DOHH2 (cell line): Measurements from ENCODE around the gene OGFOD3.

Experiments used
- H3F3A ChIP-seq: fragments of 200-600 bp; sonication (generic), shearing (Covaris generic); 2 replicates; pipeline ENCODE4 v1.6.0; 2016; ENCODE audit warnings: antibody characterized with exemption, mild to moderate bottlenecking; ENCODE audit not compliant: control insufficient read depth, insufficient read depth
- H3K27ac ChIP-seq: fragments of 200-600 bp; sonication (generic); 2 replicates; pipeline ENCODE4 v1.5.1; 2014; ENCODE audit warnings: low read depth, mild to moderate bottlenecking, low read length, moderate library complexity
- H3K27me3 ChIP-seq: fragments of 200-600 bp; sonication (generic); 2 replicates; pipeline ENCODE4 v1.6.1; 2014; ENCODE audit warnings: mild to moderate bottlenecking, low read length, mixed read lengths; ENCODE audit not compliant: control insufficient read depth
- H3K36me3 ChIP-seq: fragments of 200-600 bp; sonication (generic); 2 replicates; pipeline ENCODE4 v1.6.1; 2014; ENCODE audit warnings: mild to moderate bottlenecking, low read length, moderate library complexity, mixed read lengths; ENCODE audit not compliant: control insufficient read depth
- H3K4me1 ChIP-seq: fragments of 200-600 bp; sonication (generic); 2 replicates; pipeline ENCODE4 v1.6.1; 2014; ENCODE audit warnings: mild to moderate bottlenecking, low read length, mixed read lengths; ENCODE audit not compliant: control insufficient read depth
- H3K4me2 ChIP-seq: fragments of 200-600 bp; sonication (generic); 2 replicates; pipeline ENCODE4 v1.6.0; 2014; ENCODE audit warnings: mild to moderate bottlenecking, low read length, moderate library complexity
- H3K4me3 ChIP-seq: fragments of 200-600 bp; sonication (generic); 2 replicates; pipeline ENCODE4 v1.5.1; 2014; ENCODE audit warnings: mild to moderate bottlenecking, low read length, mixed read lengths
- H3K79me2 ChIP-seq: fragments of 200-600 bp; sonication (generic); 2 replicates; pipeline ENCODE4 v1.6.1; 2014; ENCODE audit warnings: mild to moderate bottlenecking, low read length, mixed read lengths; ENCODE audit not compliant: control insufficient read depth
- H3K9me2 ChIP-seq: fragments of 200-600 bp; sonication (generic); replicated peaks from 2 replicates; pipeline ENCODE4 v1.6.1; 2014; ENCODE audit warnings: mild to moderate bottlenecking, low read length, mixed read lengths; ENCODE audit not compliant: control insufficient read depth
- H3K9me3 ChIP-seq: fragments of 200-600 bp; sonication (generic); 2 replicates; pipeline ENCODE4 v1.6.1; 2014; ENCODE audit warnings: antibody characterized with exemption, low read length, mixed read lengths; ENCODE audit not compliant: control insufficient read depth, insufficient read depth
- H4K20me1 ChIP-seq: fragments of 200-600 bp; sonication (generic); 2 replicates; pipeline ENCODE4 v1.6.0; 2014; ENCODE audit warnings: low read depth, mild to moderate bottlenecking, antibody characterized with exemption, low read length, moderate library complexity; ENCODE audit not compliant: control insufficient read depth, insufficient read depth
- EZH2phosphoT487 ChIP-seq: fragments of 200-600 bp; sonication (generic); IDR thresholded peaks from 2 replicates; pipeline ENCODE4 v1.6.1; 2017; ENCODE audit warnings: borderline replicate concordance, mild to moderate bottlenecking, antibody characterized with exemption, low read length, moderate library complexity, mixed read lengths
- TF ChIP-seq, protein P1 (sequence below): fragments of 200-600 bp; sonication (generic); IDR thresholded peaks from one replicate; pipeline ENCODE4 v1.5.1; 2014; ENCODE audit warnings: antibody characterized with exemption, mild to moderate bottlenecking, low read depth, low read length; ENCODE audit not compliant: poor library complexity, severe bottlenecking

OGFOD3 gene

DNA sequence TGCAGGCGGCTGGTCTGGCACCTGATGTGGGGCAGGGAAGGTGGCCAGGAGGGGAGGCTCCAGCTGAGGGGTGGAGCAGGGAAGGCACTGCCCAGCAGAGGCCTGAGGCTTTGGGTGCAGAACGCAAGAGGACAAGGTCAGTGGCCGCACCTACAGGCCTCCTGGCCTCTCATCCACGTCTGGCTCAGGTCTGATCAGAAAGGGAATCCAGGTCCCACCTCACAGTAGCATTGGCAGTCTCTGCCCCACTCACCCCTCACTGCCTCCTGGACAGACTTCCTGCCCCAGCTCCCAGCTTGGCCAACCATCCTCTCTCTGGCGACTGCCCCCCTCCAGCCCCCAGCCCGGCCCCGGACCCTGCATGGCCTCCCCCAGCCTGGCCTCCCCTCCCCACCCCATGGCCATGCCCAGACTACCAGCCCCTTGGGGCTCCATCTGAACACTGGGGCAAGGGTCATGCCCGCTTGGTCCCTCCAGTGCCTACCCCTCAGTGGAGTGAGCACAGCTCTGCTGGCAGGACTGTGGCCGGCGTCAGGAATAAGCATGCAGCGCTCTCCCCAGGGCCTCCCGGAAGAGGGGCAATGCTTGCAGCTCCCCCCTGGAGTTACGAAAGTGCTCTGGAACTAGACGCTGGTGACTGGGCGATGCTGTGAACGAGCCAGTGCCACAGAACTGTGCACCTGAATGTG is 42.2 kb downstream of the OGFOD3 start:
- Histone ChIP-seq H3K4me2 (no peak overlapping the region), H3K9me3 (no peaks in the 10 kb centered on the region), H3K79me2 (no peaks in the 10 kb centered on the region), H3K9me2 (no peaks in the 10 kb centered on the region), H4K20me1 (no peaks in the 10 kb centered on the region), H3K4me1 (no peaks in the 10 kb centered on the region), H3K27me3 (peaks cover 6% of the 10 kb centered on the region), H3K4me3 (no peak overlapping the region), H3F3A (no peaks in the 10 kb centered on the region), H3K36me3 (no peaks in the 10 kb centered on the region), H3K27ac (no peak overlapping the region)
- TF ChIP-seq EZH2phosphoT487, result no peak
- TF ChIP-seq, protein P1, sequence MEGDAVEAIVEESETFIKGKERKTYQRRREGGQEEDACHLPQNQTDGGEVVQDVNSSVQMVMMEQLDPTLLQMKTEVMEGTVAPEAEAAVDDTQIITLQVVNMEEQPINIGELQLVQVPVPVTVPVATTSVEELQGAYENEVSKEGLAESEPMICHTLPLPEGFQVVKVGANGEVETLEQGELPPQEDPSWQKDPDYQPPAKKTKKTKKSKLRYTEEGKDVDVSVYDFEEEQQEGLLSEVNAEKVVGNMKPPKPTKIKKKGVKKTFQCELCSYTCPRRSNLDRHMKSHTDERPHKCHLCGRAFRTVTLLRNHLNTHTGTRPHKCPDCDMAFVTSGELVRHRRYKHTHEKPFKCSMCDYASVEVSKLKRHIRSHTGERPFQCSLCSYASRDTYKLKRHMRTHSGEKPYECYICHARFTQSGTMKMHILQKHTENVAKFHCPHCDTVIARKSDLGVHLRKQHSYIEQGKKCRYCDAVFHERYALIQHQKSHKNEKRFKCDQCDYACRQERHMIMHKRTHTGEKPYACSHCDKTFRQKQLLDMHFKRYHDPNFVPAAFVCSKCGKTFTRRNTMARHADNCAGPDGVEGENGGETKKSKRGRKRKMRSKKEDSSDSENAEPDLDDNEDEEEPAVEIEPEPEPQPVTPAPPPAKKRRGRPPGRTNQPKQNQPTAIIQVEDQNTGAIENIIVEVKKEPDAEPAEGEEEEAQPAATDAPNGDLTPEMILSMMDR, result no peak

- Histone ChIP-seq H3K4me3 (no peak overlapping the region), H4K20me1 (no peaks in the 10 kb centered on the region), H3F3A (no peaks in the 10 kb centered on the region), H3K9me3 (no peaks in the 10 kb centered on the region), H3K4me1 (peaks cover 7% of the 10 kb centered on the region), H3K36me3 (no peaks in the 10 kb centered on the region), H3K27ac (no peak overlapping the region), H3K79me2 (no peaks in the 10 kb centered on the region), H3K4me2 (no peak overlapping the region), H3K27me3 (peaks cover 13% of the 10 kb centered on the region), H3K9me2 (no peaks in the 10 kb centered on the region)
- TF ChIP-seq, protein P1, result no peak
- TF ChIP-seq EZH2phosphoT487, result no peak
These were observed 42.9 kb downstream of the OGFOD3 start for GRCh38 chr17:82375359-82376041.

GRCh38 chr17:82374626-82375331 is 43.6 kb downstream of the OGFOD3 start:
- Histone ChIP-seq H3K9me2 (no peaks in the 10 kb centered on the region), H4K20me1 (no peaks in the 10 kb centered on the region), H3K4me1 (peaks cover 9% of the 10 kb centered on the region), H3K4me3 (no peak overlapping the region), H3K9me3 (no peaks in the 10 kb centered on the region), H3K27ac (no peak overlapping the region), H3F3A (no peaks in the 10 kb centered on the region), H3K27me3 (peaks cover 16% of the 10 kb centered on the region), H3K36me3 (no peaks in the 10 kb centered on the region), H3K79me2 (no peaks in the 10 kb centered on the region), H3K4me2 (no peak overlapping the region)
- TF ChIP-seq, protein P1, result no peak
- no peak for TF ChIP-seq EZH2phosphoT487
